Suprapubic skin (tissue), 4 donors: ENCODE data around the gene SLC4A1AP. TPM values are rescaled to one million over a fixed set of nuclear protein-coding genes. Genes with fewer than 3 reads are reported as not detected.

Experiments used
- DNase-seq, 2 donors: peaks; one replicate each; pipeline ENCODE4 v3.0.0-alpha.2; 2019; ENCODE audit warnings: low spot score in 2 of 2
- H3K27ac ChIP-seq: fragments of 200-600 bp; sonication (generic); one replicate; pipeline ENCODE4 v1.5.1; 2019
- H3K27me3 ChIP-seq: fragments of 200-600 bp; sonication (generic); one replicate; pipeline ENCODE4 v1.5.1; 2019
- H3K36me3 ChIP-seq: fragments of 200-600 bp; sonication (generic); one replicate; pipeline ENCODE4 v1.5.1; 2019
- H3K4me1 ChIP-seq: fragments of 200-600 bp; sonication (generic); one replicate; pipeline ENCODE4 v1.5.1; 2019
- H3K4me3 ChIP-seq: fragments of 200-600 bp; sonication (generic); one replicate; pipeline ENCODE4 v1.5.1; 2019; ENCODE audit warnings: mild to moderate bottlenecking
- H3K9me3 ChIP-seq: fragments of 200-600 bp; sonication (generic); one replicate; pipeline ENCODE4 v1.5.1; 2019
- CTCF ChIP-seq, 2 donors: fragments of 200-600 bp in 1 of 2; fragments of 450-650 bp in 1 of 2; sonication (generic) in 1 of 2; IDR thresholded peaks; one replicate each; pipeline ENCODE4 v1.5.1; 2016 to 2019; ENCODE audit warnings: antibody characterized with exemption in 2 of 2, mild to moderate bottlenecking in 1 of 2, moderate library complexity in 1 of 2
- EP300 ChIP-seq: sonication (generic); formaldehyde crosslinking; IDR thresholded peaks from one replicate; pipeline ENCODE4 v1.6.1; 2017; ENCODE audit warnings: antibody characterized with exemption
- POLR2A ChIP-seq, 2 donors: fragments of 450-650 bp; IDR thresholded peaks; one replicate each; pipeline ENCODE4 v1.6.1; 2017; ENCODE audit warnings: antibody characterized with exemption in 2 of 2, mild to moderate bottlenecking in 2 of 2, moderate library complexity in 2 of 2
- POLR2AphosphoS5 ChIP-seq, 3 donors: sonication (generic); formaldehyde crosslinking; IDR thresholded peaks; one replicate each; pipeline ENCODE4 v1.6.1; 2017; ENCODE audit warnings: antibody characterized with exemption in 3 of 3
- WGBS: methylation state at CpG from one replicate; pipeline ENCODE4 v1.1.5; 2018; 5-methylcytosine and 5-hydroxymethylcytosine counted together
- total RNA-seq, 4 donors: library from RNA; depleted of rRNA; stranded (reverse); fragments of >200 nt; gene quantifications; one replicate each; pipeline ENCODE4 v1.1.0, GENCODE V29; 2016

The SLC4A1AP gene
- total RNA-seq, 4 donors from 2014 or later, result 15.1 to 25.3 (median 20.7) TPM

GRCh38 chr2:27645197-27645596 is 18.5 kb upstream of the SLC4A1AP start:
- H3K27me3 ChIP-seq, result no peaks in the 10 kb centered on the region
- peaks cover 93% of the 10 kb centered on the region for H3K36me3 ChIP-seq
- no peaks in the 10 kb centered on the region for H3K4me1 ChIP-seq
- no peak overlapping the region for H3K4me3 ChIP-seq
- TF ChIP-seq POLR2AphosphoS5 (IDR thresholded peaks at IDR 0.05), result no peak
- no peak for TF ChIP-seq POLR2A (IDR thresholded peaks at IDR 0.05)
- TF ChIP-seq CTCF (IDR thresholded peaks at IDR 0.05), result no peak
- no peak for TF ChIP-seq EP300
- DNase-seq, result no peak
- no peak overlapping the region for H3K27ac ChIP-seq
- H3K9me3 ChIP-seq, result no peaks in the 10 kb centered on the region

- Histone ChIP-seq H3K36me3 (peaks cover 95% of the 10 kb centered on the region), H3K4me3 (no peak overlapping the region), H3K27me3 (no peaks in the 10 kb centered on the region), H3K9me3 (no peaks in the 10 kb centered on the region), H3K27ac (no peak overlapping the region), H3K4me1 (no peaks in the 10 kb centered on the region)
- DNase-seq, result no peak
- no peak for TF ChIP-seq EP300
- TF ChIP-seq POLR2A (IDR thresholded peaks at IDR 0.05), result no peak
- no peak for TF ChIP-seq CTCF (IDR thresholded peaks at IDR 0.05)
- no peak for TF ChIP-seq POLR2AphosphoS5 (IDR thresholded peaks at IDR 0.05)
These were observed 16.4 kb upstream of the SLC4A1AP start for GRCh38 chr2:27647289-27647688.

- 97% methylated on average over 4 of the region's 4 CpGs for WGBS
- Histone ChIP-seq H3K4me3 (no peak overlapping the region), H3K27me3 (no peaks in the 10 kb centered on the region), H3K9me3 (no peaks in the 10 kb centered on the region), H3K4me1 (no peaks in the 10 kb centered on the region), H3K36me3 (peaks cover 95% of the 10 kb centered on the region), H3K27ac (no peak overlapping the region)
- TF ChIP-seq EP300, result no peak
- TF ChIP-seq POLR2AphosphoS5 (IDR thresholded peaks at IDR 0.05), result no peak
- no peak for TF ChIP-seq POLR2A (IDR thresholded peaks at IDR 0.05)
- TF ChIP-seq CTCF (IDR thresholded peaks at IDR 0.05), result no peak
- no peak for DNase-seq
These were observed 16.0 kb upstream of the SLC4A1AP start for GRCh38 chr2:27647737-27648136.

- Histone ChIP-seq H3K27ac (no peak overlapping the region), H3K27me3 (no peaks in the 10 kb centered on the region), H3K4me3 (no peak overlapping the region), H3K36me3 (peaks cover 100% of the 10 kb centered on the region), H3K9me3 (no peaks in the 10 kb centered on the region), H3K4me1 (no peaks in the 10 kb centered on the region)
- TF ChIP-seq POLR2A (IDR thresholded peaks at IDR 0.05), result no peak
- TF ChIP-seq CTCF (IDR thresholded peaks at IDR 0.05), result no peak
- TF ChIP-seq POLR2AphosphoS5 (IDR thresholded peaks at IDR 0.05), result no peak
- no peak for TF ChIP-seq EP300
- no peak for DNase-seq
- 74% methylated on average over 4 of the region's 4 CpGs for WGBS
These were observed 12.6 kb upstream of the SLC4A1AP start for GRCh38 chr2:27651056-27651455.

GRCh38 chr2:27652341-27652740 is 11.3 kb upstream of the SLC4A1AP start:
- DNase-seq, result no peak
- Histone ChIP-seq H3K27ac (no peak overlapping the region), H3K9me3 (no peaks in the 10 kb centered on the region), H3K27me3 (no peaks in the 10 kb centered on the region), H3K4me3 (no peak overlapping the region), H3K36me3 (peaks cover 100% of the 10 kb centered on the region), H3K4me1 (no peaks in the 10 kb centered on the region)
- TF ChIP-seq POLR2A (IDR thresholded peaks at IDR 0.05) (no peak), POLR2AphosphoS5 (IDR thresholded peaks at IDR 0.05) (no peak), CTCF (IDR thresholded peaks at IDR 0.05) (no peak), EP300 (no peak)
